GM12892 (cell line): ENCODE data around the gene OR8D4.

Experiments used
- POLR2AphosphoS5 ChIP-seq: IDR thresholded peaks from 2 replicates; pipeline ENCODE4 v1.6.1; 2011; ENCODE audit warnings: low read depth, low read length, control low read depth
- TAF1 ChIP-seq: IDR thresholded peaks from 2 replicates; pipeline ENCODE4 v1.6.1; 2011; ENCODE audit warnings: low read depth, mild to moderate bottlenecking, control low read depth, low read length, borderline replicate concordance

DNA sequence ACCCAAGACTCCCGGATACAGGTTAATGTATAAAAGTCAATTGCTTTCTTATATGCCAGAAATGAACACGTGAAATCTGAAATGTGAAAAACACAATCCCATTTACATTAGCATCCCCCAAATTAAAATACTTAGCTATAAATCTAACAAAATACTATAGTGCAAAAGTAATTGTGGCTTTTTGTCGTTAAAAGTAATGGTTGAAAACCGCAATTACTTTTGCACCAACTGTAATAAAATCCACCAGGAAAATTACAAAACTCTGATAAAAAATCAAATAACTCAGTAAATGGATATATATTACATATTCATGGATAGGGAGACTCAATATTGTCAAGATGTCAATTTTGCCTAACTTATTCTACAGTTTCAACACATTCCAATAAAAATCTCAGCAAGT lies 21.1 kb upstream of the OR8D4 start:
- no peak for TF ChIP-seq TAF1
- TF ChIP-seq POLR2AphosphoS5: no peak
